Parathyroid adenoma (tissue), 2 donors: Measurements from ENCODE around the gene ARHGAP45.

ENCODE experiments used
- H2AFZ ChIP-seq: fragments of 300-600 bp; sonication (generic); one replicate; pipeline ENCODE4 v1.7.0; 2017; ENCODE audit warnings: antibody characterized with exemption, mild to moderate bottlenecking
- H3K27ac ChIP-seq: fragments of 300-600 bp; sonication (generic); one replicate; pipeline ENCODE4 v1.7.0; 2017
- H3K27me3 ChIP-seq: fragments of 300-600 bp; sonication (generic); one replicate; pipeline ENCODE4 v1.7.0; 2017; ENCODE audit warnings: low read length; ENCODE audit not compliant: control insufficient read depth, insufficient read depth
- H3K36me3 ChIP-seq: fragments of 300-600 bp; sonication (generic); one replicate; pipeline ENCODE4 v1.7.0; 2017; ENCODE audit warnings: low read length; ENCODE audit not compliant: control insufficient read depth, insufficient read depth
- H3K4me1 ChIP-seq: fragments of 300-600 bp; sonication (generic); one replicate; pipeline ENCODE4 v1.7.0; 2017; ENCODE audit warnings: control low read depth
- H3K4me2 ChIP-seq: fragments of 300-600 bp; sonication (generic); one replicate; pipeline ENCODE4 v1.7.0; 2017; ENCODE audit warnings: low read length
- H3K4me3 ChIP-seq: fragments of 300-600 bp; sonication (generic); one replicate; pipeline ENCODE4 v1.7.0; 2017; ENCODE audit warnings: low read depth, low read length
- H3K79me2 ChIP-seq: fragments of 300-600 bp; sonication (generic); one replicate; pipeline ENCODE4 v1.7.0; 2017; ENCODE audit warnings: control low read depth
- H3K9ac ChIP-seq: fragments of 300-600 bp; sonication (generic); one replicate; pipeline ENCODE4 v1.7.0; 2017; ENCODE audit warnings: mild to moderate bottlenecking
- H3K9me3 ChIP-seq: fragments of 300-600 bp; sonication (generic); one replicate; pipeline ENCODE4 v1.7.0; 2017; ENCODE audit warnings: low read length; ENCODE audit not compliant: control insufficient read depth
- TF ChIP-seq, protein P1 (sequence below): fragments of 300-600 bp; sonication (generic); IDR thresholded peaks from one replicate; pipeline ENCODE4 v1.7.0; 2017; ENCODE audit warnings: antibody characterized with exemption, mild to moderate bottlenecking
- donor health status: primary hyperparathyroidism.

Gene ARHGAP45

GRCh38 chr19:1062387-1063029 lies 4.5 kb upstream of the ARHGAP45 start:
- H3K27me3 ChIP-seq = peaks cover 5% of the 10 kb centered on the region
- H3K4me2 ChIP-seq = no peak overlapping the region
- TF ChIP-seq, protein P1, sequence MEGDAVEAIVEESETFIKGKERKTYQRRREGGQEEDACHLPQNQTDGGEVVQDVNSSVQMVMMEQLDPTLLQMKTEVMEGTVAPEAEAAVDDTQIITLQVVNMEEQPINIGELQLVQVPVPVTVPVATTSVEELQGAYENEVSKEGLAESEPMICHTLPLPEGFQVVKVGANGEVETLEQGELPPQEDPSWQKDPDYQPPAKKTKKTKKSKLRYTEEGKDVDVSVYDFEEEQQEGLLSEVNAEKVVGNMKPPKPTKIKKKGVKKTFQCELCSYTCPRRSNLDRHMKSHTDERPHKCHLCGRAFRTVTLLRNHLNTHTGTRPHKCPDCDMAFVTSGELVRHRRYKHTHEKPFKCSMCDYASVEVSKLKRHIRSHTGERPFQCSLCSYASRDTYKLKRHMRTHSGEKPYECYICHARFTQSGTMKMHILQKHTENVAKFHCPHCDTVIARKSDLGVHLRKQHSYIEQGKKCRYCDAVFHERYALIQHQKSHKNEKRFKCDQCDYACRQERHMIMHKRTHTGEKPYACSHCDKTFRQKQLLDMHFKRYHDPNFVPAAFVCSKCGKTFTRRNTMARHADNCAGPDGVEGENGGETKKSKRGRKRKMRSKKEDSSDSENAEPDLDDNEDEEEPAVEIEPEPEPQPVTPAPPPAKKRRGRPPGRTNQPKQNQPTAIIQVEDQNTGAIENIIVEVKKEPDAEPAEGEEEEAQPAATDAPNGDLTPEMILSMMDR = no peak
- no peak overlapping the region for H3K27ac ChIP-seq
- H3K79me2 ChIP-seq = no peaks in the 10 kb centered on the region
- peaks cover 2% of the 10 kb centered on the region for H3K4me1 ChIP-seq
- H3K4me3 ChIP-seq = no peak overlapping the region
- no peak overlapping the region for H2AFZ ChIP-seq
- no peaks in the 10 kb centered on the region for H3K36me3 ChIP-seq
- H3K9ac ChIP-seq = no peak overlapping the region
- no peaks in the 10 kb centered on the region for H3K9me3 ChIP-seq

GRCh38 chr19:1063030-1063908 lies 3.7 kb upstream of the ARHGAP45 start:
- Histone ChIP-seq H3K4me2 (no peak overlapping the region), H3K9ac (no peak overlapping the region), H3K4me3 (no peak overlapping the region), H3K9me3 (no peaks in the 10 kb centered on the region), H3K4me1 (peaks cover 2% of the 10 kb centered on the region), H3K36me3 (no peaks in the 10 kb centered on the region), H3K27me3 (peaks cover 7% of the 10 kb centered on the region), H3K79me2 (no peaks in the 10 kb centered on the region), H3K27ac (no peak overlapping the region), H2AFZ (no peak overlapping the region)
- TF ChIP-seq, protein P1 = no peak

DNA sequence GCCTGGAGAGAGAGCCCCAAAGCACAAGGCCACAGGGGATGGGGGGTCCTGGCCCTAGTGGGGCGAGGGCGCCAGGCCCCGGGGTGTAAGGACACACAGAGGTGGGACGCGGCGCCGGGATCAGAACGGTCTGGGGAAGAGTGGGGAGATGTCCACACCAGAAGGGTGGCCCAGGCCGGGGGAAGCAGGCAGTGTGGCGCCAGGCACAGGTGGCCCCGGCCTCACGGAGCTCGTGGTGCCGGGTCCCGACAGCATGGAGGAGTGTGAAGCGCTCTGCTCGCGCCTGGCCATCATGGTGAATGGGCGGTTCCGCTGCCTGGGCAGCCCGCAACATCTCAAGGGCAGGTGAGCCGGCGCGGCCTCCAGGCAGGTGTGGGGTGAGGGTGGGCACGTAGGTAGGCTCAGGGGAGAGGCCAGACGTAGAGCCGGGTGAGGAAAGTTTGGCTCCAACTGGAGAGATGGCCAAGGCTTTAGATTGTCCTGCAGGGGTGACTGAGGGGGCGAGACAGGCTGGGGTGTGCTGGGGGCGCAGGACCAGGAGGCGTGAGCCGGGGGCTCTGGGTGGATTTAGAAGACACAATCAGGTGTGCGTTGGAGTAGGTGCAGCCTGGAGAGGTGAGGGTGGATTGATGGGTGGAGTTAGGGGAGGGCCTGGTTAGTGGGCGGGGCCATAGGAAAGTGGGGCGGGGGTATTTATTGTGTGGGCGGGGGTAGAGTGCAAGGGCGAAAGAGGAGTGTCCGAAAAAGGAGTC lies 2.9 kb upstream of the ARHGAP45 start:
- H3K27me3 ChIP-seq = peaks cover 7% of the 10 kb centered on the region
- H3K36me3 ChIP-seq = no peaks in the 10 kb centered on the region
- no peaks in the 10 kb centered on the region for H3K9me3 ChIP-seq
- H3K4me2 ChIP-seq = no peak overlapping the region
- no peak overlapping the region for H3K9ac ChIP-seq
- TF ChIP-seq, protein P1 = no peak
- peaks cover 2% of the 10 kb centered on the region for H3K4me1 ChIP-seq
- no peak overlapping the region for H2AFZ ChIP-seq
- no peaks in the 10 kb centered on the region for H3K79me2 ChIP-seq
- H3K4me3 ChIP-seq = no peak overlapping the region
- no peak overlapping the region for H3K27ac ChIP-seq

DNA sequence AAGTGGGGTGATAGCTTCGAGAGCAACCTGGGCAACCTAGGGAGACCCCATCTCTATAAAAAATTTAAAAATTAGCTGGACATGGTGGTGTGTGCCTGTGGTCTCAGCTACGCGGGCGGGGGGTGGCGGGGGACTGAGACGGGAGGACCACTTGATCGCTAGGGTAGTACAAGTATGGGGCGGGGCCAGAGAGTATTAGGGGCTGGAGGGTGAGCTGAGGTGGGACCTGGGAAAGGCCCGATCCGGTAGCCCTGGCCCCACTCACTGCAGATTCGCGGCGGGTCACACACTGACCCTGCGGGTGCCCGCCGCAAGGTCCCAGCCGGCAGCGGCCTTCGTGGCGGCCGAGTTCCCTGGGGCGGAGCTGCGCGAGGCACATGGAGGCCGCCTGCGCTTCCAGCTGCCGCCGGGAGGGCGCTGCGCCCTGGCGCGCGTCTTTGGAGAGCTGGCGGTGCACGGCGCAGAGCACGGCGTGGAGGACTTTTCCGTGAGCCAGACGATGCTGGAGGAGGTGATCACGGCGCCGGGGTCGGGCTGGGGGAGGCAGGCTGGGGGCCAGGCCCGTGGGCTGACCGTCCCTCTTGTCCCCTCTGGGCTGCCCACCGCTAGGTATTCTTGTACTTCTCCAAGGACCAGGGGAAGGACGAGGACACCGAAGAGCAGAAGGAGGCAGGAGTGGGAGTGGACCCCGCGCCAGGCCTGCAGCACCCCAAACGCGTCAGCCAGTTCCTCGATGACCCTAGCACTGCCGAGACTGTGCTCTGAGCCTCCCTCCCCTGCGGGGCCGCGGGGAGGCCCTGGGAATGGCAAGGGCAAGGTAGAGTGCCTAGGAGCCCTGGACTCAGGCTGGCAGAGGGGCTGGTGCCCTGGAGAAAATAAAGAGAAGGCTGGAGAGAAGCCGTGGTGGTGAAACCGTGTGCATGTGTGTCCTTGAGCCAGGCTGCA lies 2.0 kb upstream of the ARHGAP45 start:
- Histone ChIP-seq H3K4me3 (no peak overlapping the region), H3K4me2 (peak overlapping the region; percentile 40), H3K9ac (no peak overlapping the region), H2AFZ (peak overlapping the region; percentile 62), H3K36me3 (no peaks in the 10 kb centered on the region), H3K79me2 (no peaks in the 10 kb centered on the region), H3K9me3 (no peaks in the 10 kb centered on the region), H3K27me3 (peaks cover 7% of the 10 kb centered on the region), H3K4me1 (peaks cover 2% of the 10 kb centered on the region), H3K27ac (no peak overlapping the region)
- TF ChIP-seq, protein P1 = peak; percentile 79
